IPS-18c (cell line): ENCODE results near the gene KRTAP1-1.
"Not testable (repeated sequence)": the region's sequence is repeated elsewhere in the genome, so short reads cannot be mapped to it uniquely, and the experiment has no call there.

Experiments used
- H3K4me3 ChIP-seq: 2 replicates; pipeline ENCODE4 v1.7.0; 2013; ENCODE audit warnings: low read depth, mild to moderate bottlenecking, low read length, moderate library complexity; ENCODE audit not compliant: insufficient read depth
- H3K9me3 ChIP-seq: one replicate; pipeline ENCODE4 v1.6.1; 2013; ENCODE audit warnings: mild to moderate bottlenecking, low read length, moderate library complexity; ENCODE audit not compliant: control insufficient read depth, insufficient read depth

The KRTAP1-1 gene

GRCh38 chr17:41040783-41041571 lies at the start of gene KRTAP1-1:
Gene KRTAP1-1, minus strand, starts transcription at chr17:41041450. Its CDS starts 53 bp downstream, at chr17:41041397.
- H3K4me3 ChIP-seq, H3K9me3 ChIP-seq: not testable (repeated sequence)

DNA sequence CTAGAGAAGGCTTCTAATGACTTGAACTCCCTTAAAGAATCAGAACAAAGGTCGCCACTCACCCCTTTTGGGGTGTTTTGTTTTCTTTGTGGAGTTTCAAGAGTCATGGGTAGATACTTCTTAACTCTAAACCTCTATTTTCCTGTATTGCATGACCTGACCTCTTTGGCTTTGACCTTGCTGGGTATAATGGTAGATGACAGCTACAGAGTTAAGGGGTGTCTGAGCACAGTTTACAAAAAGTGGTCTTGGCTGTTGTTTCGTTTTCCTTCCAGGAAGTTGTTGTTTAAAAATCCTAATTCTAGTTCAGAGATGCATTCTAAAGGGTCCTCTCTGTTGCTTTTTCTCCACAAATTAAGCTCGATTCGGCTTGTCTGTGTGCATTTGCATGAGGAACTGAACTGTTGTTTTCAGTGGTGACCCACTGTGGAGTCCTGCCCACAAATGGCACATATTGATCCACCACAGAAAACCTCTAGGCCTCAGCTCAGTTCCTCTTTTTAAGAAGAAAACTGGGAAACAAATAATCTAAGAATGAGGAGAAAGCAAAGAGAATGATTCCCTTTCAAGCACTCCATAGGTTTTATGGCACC lies 47.6 kb upstream of the KRTAP1-1 start:
- H3K9me3 ChIP-seq, H3K4me3 ChIP-seq: not testable (repeated sequence)

GRCh38 chr17:41084100-41084856 lies 43.0 kb upstream of the KRTAP1-1 start, which contains the start of gene KRTAP4-7:
Gene KRTAP4-7, plus strand, starts transcription at chr17:41084150. Its CDS starts 57 bp downstream, at chr17:41084207.
- not testable (repeated sequence) for H3K9me3 ChIP-seq, H3K4me3 ChIP-seq

- H3K9me3 ChIP-seq, H3K4me3 ChIP-seq: not testable (repeated sequence)
Measured at GRCh38 chr17:41083427-41083826, 42.2 kb upstream of the KRTAP1-1 start.

DNA sequence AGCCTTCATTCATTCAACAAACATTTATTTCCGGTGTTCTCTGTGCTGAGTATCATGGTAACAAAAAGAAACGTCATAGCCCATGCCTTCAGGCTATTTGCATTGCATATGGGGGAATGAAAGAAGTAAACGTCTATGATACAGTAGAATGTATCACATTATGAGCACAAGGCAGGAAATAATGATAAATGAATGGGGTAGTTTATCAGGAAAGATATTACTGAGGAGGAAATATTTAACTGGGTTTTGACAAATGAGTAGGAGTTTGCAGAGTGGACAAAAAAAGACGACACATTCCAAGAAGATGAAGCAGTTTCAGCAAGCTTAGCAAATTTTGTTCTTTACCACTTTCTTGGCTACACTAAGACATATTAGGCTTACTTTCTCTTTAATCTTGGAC lies 41.4 kb upstream of the KRTAP1-1 start:
- Histone ChIP-seq H3K4me3 (no peak overlapping the region), H3K9me3 (no peaks in the 10 kb centered on the region)

GRCh38 chr17:41076788-41077187 lies 35.5 kb upstream of the KRTAP1-1 start:
- Histone ChIP-seq H3K9me3 (no peaks in the 10 kb centered on the region), H3K4me3 (no peak overlapping the region)

- Histone ChIP-seq H3K4me3 (no peak overlapping the region), H3K9me3 (no peaks in the 10 kb centered on the region)
Measured at GRCh38 chr17:41073676-41074075, 32.4 kb upstream of the KRTAP1-1 start.

- no peaks in the 10 kb centered on the region for H3K9me3 ChIP-seq
- H3K4me3 ChIP-seq = no peak overlapping the region
Measured at GRCh38 chr17:41071606-41072360, 30.5 kb upstream of the KRTAP1-1 start.

DNA sequence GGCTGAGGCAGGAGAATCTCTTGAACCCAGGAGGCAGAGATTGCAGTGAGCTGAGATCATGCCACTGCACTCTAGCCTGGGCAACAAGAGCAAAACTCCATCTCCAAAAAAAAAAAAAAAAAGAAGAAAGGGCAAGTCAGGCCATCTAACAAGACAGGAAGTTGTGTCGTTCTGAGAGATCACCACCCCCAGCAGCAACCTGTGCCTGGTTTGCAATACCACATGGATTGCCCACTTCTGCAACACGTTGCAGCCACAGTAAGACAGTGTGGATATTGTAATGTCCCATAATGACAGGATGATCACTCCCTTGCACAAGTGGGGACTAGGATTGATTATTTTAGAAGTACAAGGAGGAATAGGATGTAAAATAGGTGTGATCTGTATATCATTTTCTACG lies 27.8 kb upstream of the KRTAP1-1 start:
- Histone ChIP-seq H3K4me3 (no peak overlapping the region), H3K9me3 (no peaks in the 10 kb centered on the region)

- no peak overlapping the region for H3K4me3 ChIP-seq
- H3K9me3 ChIP-seq = no peaks in the 10 kb centered on the region
Measured at GRCh38 chr17:41067281-41067680, 26.0 kb upstream of the KRTAP1-1 start.

DNA sequence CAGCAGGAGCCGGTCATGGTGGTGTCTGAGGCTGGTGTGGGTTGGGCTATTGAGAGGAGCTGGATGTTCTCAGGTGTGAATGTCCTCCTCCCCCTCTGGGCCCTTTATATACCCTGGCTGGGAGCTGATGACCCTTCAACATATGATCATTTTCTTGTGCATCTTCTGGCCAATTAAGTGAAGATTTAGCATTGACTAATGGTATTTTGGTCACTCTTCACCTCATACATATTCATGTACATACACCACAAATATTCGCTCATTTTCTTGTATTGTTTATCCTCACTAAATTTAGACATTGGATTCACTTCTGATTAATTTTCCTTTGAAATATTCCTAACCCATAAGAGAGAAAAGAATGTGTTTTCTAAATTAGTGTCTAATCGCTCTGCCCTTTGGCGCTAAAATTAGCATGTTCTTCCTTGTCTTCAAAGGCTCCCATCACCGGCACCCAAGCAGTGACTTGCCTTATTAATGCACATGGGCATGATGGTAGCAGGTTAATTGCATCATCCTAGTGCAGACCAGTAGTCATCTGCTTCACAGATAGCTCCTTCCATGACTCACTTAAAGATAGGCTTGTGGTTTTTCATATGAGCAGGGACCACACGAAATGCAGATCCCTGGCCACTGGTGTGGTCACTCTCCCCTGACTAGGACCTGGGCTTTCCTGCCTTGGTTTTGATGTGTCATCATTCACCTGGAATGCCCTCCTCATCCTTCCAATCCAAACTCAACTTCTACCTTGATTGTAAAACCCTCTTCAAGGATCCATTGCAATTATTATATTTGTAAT lies 24.8 kb upstream of the KRTAP1-1 start, which contains the start of gene KRTAP2-4:
KRTAP2-4 (minus strand) TSS at position 51 of the 796 bp plus-strand sequence; CDS start at position 17, 34 bp downstream.
- Histone ChIP-seq H3K9me3 (no peaks in the 10 kb centered on the region), H3K4me3 (no peak within 1 kb of the TSS)

DNA sequence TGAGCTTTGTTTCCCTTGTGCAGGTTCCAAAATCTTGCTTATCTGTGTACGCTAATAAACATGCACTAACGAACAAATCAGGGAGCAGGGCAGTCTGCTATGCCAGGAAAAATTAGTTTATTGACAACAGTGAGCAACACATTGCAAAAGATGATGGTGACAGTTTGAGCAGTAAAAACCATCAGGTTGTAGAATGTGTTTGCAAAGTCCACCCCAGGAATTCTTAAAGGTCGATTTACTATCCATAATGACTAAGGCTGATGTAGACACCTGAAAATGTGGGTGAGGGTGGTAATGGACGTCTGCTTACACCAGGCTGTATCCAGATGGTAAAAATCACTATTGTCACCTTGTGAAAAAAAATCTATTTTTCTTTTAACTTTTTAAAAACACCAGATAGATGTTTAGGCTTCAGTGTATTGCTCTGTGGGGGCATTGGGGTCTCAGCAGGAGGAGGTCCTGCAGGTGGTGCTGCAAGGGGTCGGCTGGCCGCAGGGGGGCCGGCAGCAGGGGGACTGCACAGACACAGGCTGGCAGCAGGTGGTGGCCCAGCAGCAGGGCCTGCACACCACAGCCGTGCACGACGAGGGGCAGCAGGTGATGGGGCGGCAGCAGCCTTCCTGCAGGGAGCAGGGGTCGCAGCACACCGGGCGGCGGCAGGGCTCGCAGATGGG lies 23.9 kb upstream of the KRTAP1-1 start:
- not testable (repeated sequence) for H3K4me3 ChIP-seq, H3K9me3 ChIP-seq

DNA sequence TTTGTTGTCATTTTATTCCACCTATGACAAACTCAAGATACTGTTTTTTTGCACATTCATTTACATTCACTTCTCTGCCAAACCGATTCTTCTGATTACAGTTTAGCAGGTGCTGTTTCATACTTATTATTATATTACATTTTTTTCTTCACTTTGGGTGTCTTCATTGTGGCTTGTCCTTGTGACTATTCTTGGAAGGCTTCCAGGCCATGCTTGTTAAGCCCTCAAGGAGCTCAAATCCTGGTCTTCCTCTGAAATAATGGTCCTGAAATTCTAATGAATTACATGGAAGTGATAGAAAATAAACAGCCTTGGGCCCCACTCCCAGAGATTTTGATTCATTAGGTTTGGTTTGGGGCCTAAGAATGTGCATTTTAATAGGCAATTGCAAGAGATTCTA lies 23.1 kb upstream of the KRTAP1-1 start:
- no peak overlapping the region for H3K4me3 ChIP-seq
- H3K9me3 ChIP-seq = no peaks in the 10 kb centered on the region

DNA sequence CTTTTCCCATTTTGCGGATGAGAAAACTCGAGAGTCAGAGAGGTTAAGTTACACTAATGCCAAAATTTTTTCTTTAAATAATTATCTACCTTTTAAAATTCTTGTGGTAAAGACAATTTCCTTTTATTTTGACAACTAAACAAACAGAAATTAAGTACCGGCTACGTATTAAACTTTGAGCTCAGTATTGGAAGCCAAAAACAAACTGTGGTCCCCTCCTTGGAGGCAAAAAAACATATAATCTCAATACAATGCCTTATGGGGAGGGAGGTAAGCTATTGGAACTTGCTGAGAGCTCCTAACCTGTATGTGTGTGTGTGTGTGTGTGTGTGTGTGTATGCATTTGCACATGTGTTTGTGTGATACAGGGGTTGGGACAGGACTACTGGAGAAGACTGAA lies 22.2 kb upstream of the KRTAP1-1 start:
- H3K9me3 ChIP-seq = no peaks in the 10 kb centered on the region
- H3K4me3 ChIP-seq = no peak overlapping the region

DNA sequence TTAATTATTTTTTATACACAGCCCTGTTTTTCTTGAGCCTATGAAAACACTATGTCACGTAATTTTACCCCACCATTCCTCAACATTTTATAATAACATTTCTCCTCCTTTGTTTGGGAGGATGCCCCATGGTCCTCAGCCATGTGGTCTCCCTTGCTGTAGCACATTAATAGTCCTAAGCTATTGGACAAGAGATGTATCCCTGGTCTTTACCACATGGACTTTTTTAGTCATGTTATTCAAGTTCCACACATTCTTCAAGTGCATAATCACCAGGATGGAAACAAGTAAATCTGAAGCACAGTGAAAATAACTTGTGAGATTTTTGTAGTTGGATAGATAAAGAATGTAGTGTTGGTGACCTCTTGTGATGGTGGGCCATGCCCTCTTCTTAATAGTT lies 20.7 kb upstream of the KRTAP1-1 start:
- Histone ChIP-seq H3K4me3 (no peak overlapping the region), H3K9me3 (no peaks in the 10 kb centered on the region)

DNA sequence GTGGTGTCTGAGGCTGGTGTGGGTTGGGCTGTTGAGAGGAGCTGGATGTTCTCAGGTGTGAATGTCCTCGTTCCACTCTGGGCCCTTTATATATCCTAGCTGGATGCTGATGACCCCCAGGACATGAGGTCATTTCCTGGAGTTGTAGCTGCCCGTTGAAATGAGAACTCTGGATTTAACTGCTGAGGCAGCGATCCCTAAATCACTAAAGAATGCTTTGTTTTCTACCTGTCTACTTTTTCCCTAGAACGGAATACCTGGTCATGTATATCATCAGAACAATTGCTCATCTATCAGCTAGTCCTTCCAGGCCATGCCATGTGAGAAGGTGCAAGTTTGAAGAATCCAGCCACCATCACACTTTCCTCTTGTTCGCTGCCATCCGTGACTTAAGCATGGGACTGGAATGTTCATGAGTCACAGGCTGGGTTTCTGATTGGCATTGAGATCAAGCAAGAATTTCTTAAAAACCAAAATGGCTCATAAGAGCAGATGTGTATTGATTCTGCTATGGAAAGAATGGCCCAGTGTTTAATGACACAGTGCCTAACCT lies 18.9 kb upstream of the KRTAP1-1 start, which contains the start of gene KRTAP2-3:
KRTAP2-3 (minus strand) TSS at position 63 of the 553 bp plus-strand sequence. CDS start 64 bp downstream, outside the sequence.
- H3K4me3 ChIP-seq = no peak within 1 kb of the TSS

More for the DNA sequence above, 18.9 kb upstream of the KRTAP1-1 start, which contains the start of gene KRTAP2-3:
- no peaks in the 10 kb centered on the region for H3K9me3 ChIP-seq
